ENCODE results near the gene MATN3. TPM values are rescaled to one million over a fixed set of nuclear protein-coding genes. Genes with fewer than 3 reads are reported as not detected.

Gene MATN3, protein sequence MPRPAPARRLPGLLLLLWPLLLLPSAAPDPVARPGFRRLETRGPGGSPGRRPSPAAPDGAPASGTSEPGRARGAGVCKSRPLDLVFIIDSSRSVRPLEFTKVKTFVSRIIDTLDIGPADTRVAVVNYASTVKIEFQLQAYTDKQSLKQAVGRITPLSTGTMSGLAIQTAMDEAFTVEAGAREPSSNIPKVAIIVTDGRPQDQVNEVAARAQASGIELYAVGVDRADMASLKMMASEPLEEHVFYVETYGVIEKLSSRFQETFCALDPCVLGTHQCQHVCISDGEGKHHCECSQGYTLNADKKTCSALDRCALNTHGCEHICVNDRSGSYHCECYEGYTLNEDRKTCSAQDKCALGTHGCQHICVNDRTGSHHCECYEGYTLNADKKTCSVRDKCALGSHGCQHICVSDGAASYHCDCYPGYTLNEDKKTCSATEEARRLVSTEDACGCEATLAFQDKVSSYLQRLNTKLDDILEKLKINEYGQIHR
- 0.70 and 1.2 TPM in 2 replicates for total RNA-seq

DNA sequence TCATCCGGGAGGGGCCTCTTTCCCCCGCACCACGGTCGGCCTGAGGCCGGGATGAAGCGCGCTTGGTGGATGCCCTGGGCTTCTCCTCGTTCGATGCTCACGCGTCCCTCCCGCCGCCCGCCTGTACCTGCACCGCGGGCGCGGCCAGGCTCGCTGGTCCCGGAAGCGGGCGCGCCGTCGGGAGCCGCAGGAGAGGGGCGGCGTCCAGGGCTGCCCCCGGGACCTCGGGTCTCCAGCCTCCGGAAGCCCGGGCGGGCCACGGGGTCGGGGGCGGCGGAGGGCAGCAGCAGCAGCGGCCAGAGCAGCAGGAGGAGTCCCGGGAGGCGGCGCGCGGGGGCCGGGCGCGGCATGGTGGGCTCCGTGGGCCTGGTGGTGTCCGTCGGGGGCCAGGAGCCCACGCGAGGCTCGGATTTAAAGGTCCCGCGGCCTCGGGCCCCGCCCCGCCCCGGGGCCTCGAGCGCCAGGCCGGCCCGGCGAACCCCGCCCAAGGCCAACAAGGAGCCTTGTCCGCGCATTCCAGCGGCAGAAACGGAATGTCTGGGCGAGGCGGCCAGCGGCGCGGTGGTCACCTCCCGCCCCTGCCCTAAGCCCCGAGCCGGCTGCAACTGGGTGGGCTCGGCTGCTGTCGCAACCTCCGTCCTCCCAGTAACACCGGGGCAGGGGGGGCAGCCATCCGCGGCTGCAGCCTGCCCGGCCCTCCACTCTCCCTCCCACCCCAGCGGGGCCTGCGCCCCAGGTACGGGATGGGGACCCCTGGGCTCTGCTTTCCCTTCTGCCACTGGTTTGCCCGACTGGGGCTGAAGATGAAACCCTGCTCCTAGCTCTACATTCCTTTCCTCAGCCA lies at the start of gene MATN3:
TSS of gene MATN3 (minus strand) at position 387 of the 844 bp plus-strand sequence. CDS start at position 350, 37 bp downstream.

GRCh38 chr2:20051532-20052228 lies 39.2 kb upstream of the MATN3 start, which contains the start of gene LAPTM4A:
Gene LAPTM4A, minus strand, starts transcription at chr2:20051628. Its CDS starts 108 bp downstream, at chr2:20051520.

GRCh38 chr2:19989667-19990415 lies 22.6 kb downstream of the MATN3 start, which contains the start of gene WDR35:
Gene WDR35, minus strand, starts transcription at chr2:19990105. Its CDS starts 90 bp downstream, at chr2:19990015.

Other genes with a start within 250 kb of the MATN3 start
- gene TTC32, start 110.7 kb downstream of the MATN3 start, total RNA-seq, result 3.6 and 7.4 TPM in 2 replicates
- gene WDR35, start 22.6 kb downstream of the MATN3 start, total RNA-seq, result 4.0 and 5.9 TPM in 2 replicates
- 71.0 and 84.1 TPM in 2 replicates for gene LAPTM4A, start 39.0 kb upstream of the MATN3 start, total RNA-seq
- gene SDC1, start 212.5 kb upstream of the MATN3 start, total RNA-seq, result 909 and 1,110 TPM in 2 replicates